Testis (tissue), 3 donors: ENCODE results near the gene PAK1. TPM values are rescaled to one million over a fixed set of nuclear protein-coding genes. Genes with fewer than 3 reads are reported as not detected.

Source experiments
- DNase-seq: peaks from one replicate; pipeline ENCODE4 v3.0.0-alpha.2; 2019
- H3K27ac ChIP-seq, 2 donors: fragments of 200-600 bp; sonication (generic); one replicate each; pipeline ENCODE4 v1.5.1; 2019
- H3K27me3 ChIP-seq: fragments of 200-600 bp; sonication (generic); one replicate; pipeline ENCODE4 v1.5.1; 2019
- H3K36me3 ChIP-seq: fragments of 200-600 bp; sonication (generic); one replicate; pipeline ENCODE4 v1.5.1; 2017; ENCODE audit warnings: low read depth; ENCODE audit errors: missing control alignments
- H3K4me1 ChIP-seq: fragments of 200-600 bp; sonication (generic); one replicate; pipeline ENCODE4 v1.5.1; 2019
- H3K4me3 ChIP-seq, 2 donors: fragments of 200-600 bp; sonication (generic); one replicate each; pipeline ENCODE4 v1.5.1; 2017 to 2019
- H3K9me3 ChIP-seq: fragments of 200-600 bp; sonication (generic); one replicate; pipeline ENCODE4 v1.5.1; 2017
- CTCF ChIP-seq, 3 experiments: fragments of 450-650 bp in 2 of 3; fragments of 200-600 bp in 1 of 3; sonication (generic) in 1 of 3; IDR thresholded peaks; one replicate each; pipeline ENCODE4 v1.5.1; 2016 to 2019; ENCODE audit warnings: antibody characterized with exemption in 3 of 3, mild to moderate bottlenecking in 2 of 3, moderate library complexity in 1 of 3
- POLR2A ChIP-seq: fragments of 450-650 bp; IDR thresholded peaks from one replicate; pipeline ENCODE4 v1.6.1; 2017; ENCODE audit warnings: antibody characterized with exemption, mild to moderate bottlenecking, moderate library complexity
- WGBS, 2 donors: methylation state at CpG; one replicate each; pipeline ENCODE4 v1.1.5; 2018; 5-methylcytosine and 5-hydroxymethylcytosine counted together
- intact Hi-C: fragments of 100-400 bp; cut with DNase I; formaldehyde crosslinking; loops from one replicate; pipeline ENCODE4 v1.15.1; 2023; ENCODE audit warnings: low total_unique reads
- polyA plus RNA-seq: library from polyadenylated mRNA; stranded (reverse); fragments of 350-450 nt; fragmentation: Illumina TruSeq; extraction: RNeasy Lipid Tissue Mini Kit (QIAGEN cat#74804); gene quantifications from one replicate; pipeline ENCODE4 v1.2.3, GENCODE V29; 2014; ENCODE audit warnings: low read depth, low replicate concordance; ENCODE audit not compliant: insufficient read depth
- total RNA-seq, 2 donors: library from RNA; depleted of rRNA; stranded (reverse); fragments of >200 nt; gene quantifications; one replicate each; pipeline ENCODE4 v1.2.3, GENCODE V29; 2016

Gene PAK1
- total and polyA plus RNA-seq, 3 donors from 2014 or later = 60.1 to 80.9 (median 63.2) TPM

GRCh38 chr11:77381729-77382665 is 91.9 kb downstream of the PAK1 start:
- intact Hi-C loops = no loop called here
- WGBS, 2 donors = 57 to 72% methylated on average over 2 of the region's 2 CpGs

DNA sequence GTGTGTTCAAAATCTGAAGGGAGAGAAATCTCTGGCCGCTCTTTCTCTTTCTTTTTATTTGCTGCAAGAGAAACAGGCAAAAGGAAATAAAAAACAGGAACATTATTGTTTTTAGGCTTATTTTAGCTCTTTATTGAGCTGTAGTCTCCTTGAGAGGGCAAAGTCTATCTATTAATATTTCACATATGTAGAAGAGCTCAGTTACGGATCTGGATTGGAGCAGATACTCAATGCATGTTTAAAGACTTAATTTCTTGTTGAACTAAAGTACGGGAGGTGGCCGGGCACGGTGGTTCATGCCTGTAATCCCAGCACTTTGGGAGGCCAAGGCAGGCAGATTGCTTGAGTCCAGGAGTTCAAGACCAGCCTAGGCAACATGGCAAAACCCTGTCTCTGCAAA is 94.0 kb downstream of the PAK1 start:
- 92 to 94% methylated on average over 5 of the region's 5 CpGs for WGBS, 2 donors
- TF ChIP-seq POLR2A (no peak), CTCF (IDR thresholded peaks at IDR 0.05) (no peak)
- intact Hi-C loops = no loop called here
- H3K9me3 ChIP-seq = no peaks in the 10 kb centered on the region
- H3K27ac ChIP-seq = no peak overlapping the region
- no peak for DNase-seq
- no peaks in the 10 kb centered on the region for H3K27me3 ChIP-seq
- no peaks in the 10 kb centered on the region for H3K4me1 ChIP-seq
- H3K4me3 ChIP-seq = no peak overlapping the region
- no peaks in the 10 kb centered on the region for H3K36me3 ChIP-seq

More at GRCh38 chr11:77381729-77382665, 91.9 kb downstream of the PAK1 start:
- Histone ChIP-seq H3K9me3 (no peaks in the 10 kb centered on the region), H3K4me3 (no peak overlapping the region), H3K27me3 (no peaks in the 10 kb centered on the region), H3K27ac (no peak overlapping the region), H3K4me1 (no peaks in the 10 kb centered on the region), H3K36me3 (no peaks in the 10 kb centered on the region)
- no peak for TF ChIP-seq CTCF (IDR thresholded peaks at IDR 0.05)
- no peak for TF ChIP-seq POLR2A
- DNase-seq = no peak

DNA sequence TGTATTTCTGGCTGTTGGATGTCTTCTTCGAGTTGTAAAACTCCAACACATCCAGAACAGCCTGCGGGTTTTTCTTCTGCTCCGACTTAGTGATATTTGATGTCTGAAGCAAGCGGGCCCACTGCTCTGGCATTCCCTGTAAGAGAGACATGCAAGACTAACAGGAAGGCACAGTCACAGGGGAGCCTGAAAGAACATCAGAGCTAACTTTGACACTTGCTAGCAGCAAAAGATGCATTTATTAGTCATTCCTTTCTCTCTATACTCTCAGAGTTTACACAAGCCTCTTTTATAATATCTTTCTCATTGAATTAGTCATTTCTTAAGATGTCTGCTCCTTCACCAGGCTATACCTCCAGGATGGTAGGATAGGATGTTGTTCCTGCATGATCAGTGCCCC is 94.6 kb downstream of the PAK1 start:
- 88 to 94% methylated on average over 4 of the region's 4 CpGs for WGBS, 2 donors
- intact Hi-C loops = no loop called here
- Histone ChIP-seq H3K36me3 (no peaks in the 10 kb centered on the region), H3K4me3 (no peak overlapping the region), H3K27me3 (no peaks in the 10 kb centered on the region), H3K9me3 (no peaks in the 10 kb centered on the region), H3K4me1 (no peaks in the 10 kb centered on the region), H3K27ac (no peak overlapping the region)
- DNase-seq = no peak
- TF ChIP-seq CTCF (IDR thresholded peaks at IDR 0.05) (no peak), POLR2A (no peak)

DNA sequence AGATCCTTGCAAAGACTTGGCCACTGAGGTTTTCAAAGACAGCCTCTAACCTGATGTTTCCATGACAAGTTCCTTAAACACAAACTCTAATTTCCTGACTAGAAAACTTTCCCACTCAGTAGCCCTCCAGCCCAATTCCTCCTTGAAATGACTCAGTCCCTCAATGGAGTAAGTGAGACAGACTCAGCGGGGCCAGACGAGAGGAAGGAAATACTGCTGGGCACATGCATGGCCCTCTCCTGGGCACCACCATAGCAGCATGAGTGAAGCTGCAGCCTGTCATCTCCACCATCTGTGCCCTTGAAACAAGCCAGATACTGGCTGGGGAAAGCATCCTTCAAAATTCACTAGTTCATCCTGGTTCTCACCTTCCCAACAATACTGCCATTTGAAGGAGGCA is 96.2 kb downstream of the PAK1 start:
- Histone ChIP-seq H3K4me1 (no peaks in the 10 kb centered on the region), H3K27me3 (no peaks in the 10 kb centered on the region), H3K9me3 (no peaks in the 10 kb centered on the region), H3K27ac (no peak overlapping the region), H3K4me3 (no peak overlapping the region), H3K36me3 (no peaks in the 10 kb centered on the region)
- intact Hi-C loops = no loop called here
- no peak for DNase-seq
- WGBS, 2 donors = 80 to 100% methylated on average over 2 of the region's 2 CpGs
- no peak for TF ChIP-seq POLR2A
- TF ChIP-seq CTCF (IDR thresholded peaks at IDR 0.05) = no peak
